GF-D8 (cell line): ENCODE data around the gene SLC25A44.
"Not testable (repeated sequence)": the region's sequence is repeated elsewhere in the genome, so short reads cannot be mapped to it uniquely, and the experiment has no call there.

Experiments
- DNase-seq: peaks from one replicate; lab custom pipeline; 2025; lab: John Stamatoyannopoulos, UW

Gene SLC25A44

DNA sequence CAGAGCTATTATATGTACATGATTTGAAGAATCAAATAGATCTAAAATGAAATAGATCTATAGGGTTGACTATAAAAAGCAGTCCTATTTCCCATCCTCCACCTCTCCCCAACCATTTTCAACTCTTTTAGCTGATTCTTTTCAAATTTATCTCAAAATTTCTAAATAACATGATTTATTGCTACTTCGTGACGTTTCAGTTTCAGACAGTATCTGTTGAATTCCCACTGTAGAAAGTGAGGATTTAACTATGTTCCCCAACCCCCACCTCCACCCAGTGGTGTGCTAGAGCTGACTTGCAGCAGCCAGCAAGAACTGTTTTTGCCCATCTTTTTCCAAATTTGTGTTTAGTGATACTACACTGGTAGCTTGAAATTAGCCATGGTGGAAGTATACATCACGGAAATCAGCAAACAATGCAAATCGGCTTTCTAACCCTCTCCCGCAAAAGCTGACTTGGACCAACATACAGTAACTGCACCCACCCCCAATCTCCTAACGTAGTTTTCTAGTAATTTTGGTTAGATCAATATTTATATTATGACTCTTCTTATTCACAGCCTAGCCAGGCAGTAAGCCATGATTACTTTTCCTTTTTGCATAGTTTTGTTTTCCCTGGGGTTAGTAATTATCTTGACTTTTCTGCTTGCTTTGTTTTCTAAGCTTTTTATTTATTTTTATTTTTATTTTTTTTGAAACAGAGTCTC lies 29.6 kb upstream of the SLC25A44 start:
- DNase-seq, result no peak

GRCh38 chr1:156165083-156165482 lies 28.8 kb upstream of the SLC25A44 start:
- DNase-seq, result no peak

- DNase-seq, result no peak
These were observed 26.4 kb upstream of the SLC25A44 start for GRCh38 chr1:156167536-156167935.

GRCh38 chr1:156172696-156173470 lies 21.0 kb upstream of the SLC25A44 start:
- DNase-seq, result no peak

GRCh38 chr1:156176610-156177210 lies 17.2 kb upstream of the SLC25A44 start:
- no peak for DNase-seq

GRCh38 chr1:156177919-156178654 lies 15.8 kb upstream of the SLC25A44 start:
- DNase-seq, result no peak

GRCh38 chr1:156180471-156180870 lies 13.4 kb upstream of the SLC25A44 start:
- no peak for DNase-seq

- DNase-seq, result not testable (repeated sequence)
These were observed 12.4 kb upstream of the SLC25A44 start for GRCh38 chr1:156181391-156181924.

GRCh38 chr1:156182010-156182779 lies 11.7 kb upstream of the SLC25A44 start:
- DNase-seq, result not testable (repeated sequence)

- not testable (repeated sequence) for DNase-seq
These were observed 7.3 kb upstream of the SLC25A44 start for GRCh38 chr1:156186347-156187177.

DNA sequence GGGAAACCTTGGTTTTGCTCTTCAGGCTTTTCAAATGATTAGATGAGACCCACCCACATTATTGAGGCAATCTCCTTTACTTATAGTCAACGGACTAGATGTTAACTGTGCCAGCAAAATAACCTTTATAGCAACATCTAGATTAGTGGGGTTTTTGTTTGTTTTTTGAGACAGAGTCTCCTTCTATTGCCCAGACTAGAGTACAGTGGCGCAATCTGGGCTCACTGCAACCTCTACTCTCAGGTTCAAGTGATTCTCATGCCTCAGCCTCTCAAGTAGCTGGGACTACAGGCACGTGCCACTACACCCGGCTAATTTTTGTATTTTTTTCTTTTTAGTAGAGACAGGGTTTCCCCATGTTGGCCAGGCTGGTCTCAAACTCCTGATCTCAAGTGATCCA lies 3.6 kb upstream of the SLC25A44 start:
- DNase-seq, result not testable (repeated sequence)

DNA sequence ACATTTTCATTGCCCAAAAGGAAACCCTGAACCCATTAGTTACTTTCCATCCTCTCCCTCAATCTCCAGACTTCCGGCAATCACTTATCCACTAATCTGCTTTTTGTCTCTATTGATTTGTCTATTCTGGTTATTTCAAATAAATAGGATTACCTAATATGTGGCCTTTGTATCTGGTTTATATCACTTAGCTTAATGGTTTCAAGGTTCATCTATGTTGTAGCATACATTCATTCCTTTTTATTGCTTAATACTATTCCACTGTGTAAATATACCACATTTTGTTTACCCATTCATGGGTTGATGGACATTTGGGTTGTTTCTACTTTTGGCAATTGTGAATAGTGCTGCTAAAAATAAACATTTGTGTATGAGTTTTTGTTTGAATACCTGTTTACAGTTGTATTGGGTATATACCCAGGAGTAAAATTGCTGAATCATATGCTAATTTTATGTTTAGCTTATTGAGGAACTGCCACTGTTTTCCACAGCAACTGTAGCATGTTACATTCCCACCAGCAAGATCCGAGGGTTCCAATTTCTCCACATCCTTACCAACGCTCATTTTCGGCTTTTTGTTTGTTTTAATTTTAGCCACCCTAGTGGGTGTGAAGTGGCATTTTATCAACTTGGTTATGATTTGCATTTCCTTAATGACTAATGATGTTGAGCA lies 2.5 kb upstream of the SLC25A44 start:
- no peak for DNase-seq

GRCh38 chr1:156193208-156193487 lies 756 bp upstream of the SLC25A44 start:
- DNase-seq, result no peak

DNA sequence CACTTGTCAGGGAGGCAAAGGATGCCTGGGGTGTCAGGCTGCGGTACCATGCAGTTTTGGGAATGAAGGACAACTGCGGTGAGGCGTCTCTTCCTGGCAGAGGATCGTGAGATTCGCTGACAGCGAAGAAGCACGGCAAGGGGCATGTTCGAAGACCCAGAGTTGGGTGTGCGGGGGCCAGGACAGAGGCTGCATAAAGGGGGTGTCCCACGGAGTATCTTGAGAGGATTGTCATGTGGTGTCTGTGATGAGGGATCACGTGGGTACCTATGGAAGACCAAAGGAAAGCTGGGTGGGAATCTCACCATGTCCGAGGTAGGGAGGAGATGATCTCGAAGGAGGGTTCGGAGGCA lies 372 bp downstream of the SLC25A44 start:
- DNase-seq, result no peak

- DNase-seq, result no peak
These were observed 1.9 kb downstream of the SLC25A44 start for GRCh38 chr1:156195853-156196252.

- DNase-seq, result no peak
These were observed 2.5 kb downstream of the SLC25A44 start for GRCh38 chr1:156196445-156196844.

DNA sequence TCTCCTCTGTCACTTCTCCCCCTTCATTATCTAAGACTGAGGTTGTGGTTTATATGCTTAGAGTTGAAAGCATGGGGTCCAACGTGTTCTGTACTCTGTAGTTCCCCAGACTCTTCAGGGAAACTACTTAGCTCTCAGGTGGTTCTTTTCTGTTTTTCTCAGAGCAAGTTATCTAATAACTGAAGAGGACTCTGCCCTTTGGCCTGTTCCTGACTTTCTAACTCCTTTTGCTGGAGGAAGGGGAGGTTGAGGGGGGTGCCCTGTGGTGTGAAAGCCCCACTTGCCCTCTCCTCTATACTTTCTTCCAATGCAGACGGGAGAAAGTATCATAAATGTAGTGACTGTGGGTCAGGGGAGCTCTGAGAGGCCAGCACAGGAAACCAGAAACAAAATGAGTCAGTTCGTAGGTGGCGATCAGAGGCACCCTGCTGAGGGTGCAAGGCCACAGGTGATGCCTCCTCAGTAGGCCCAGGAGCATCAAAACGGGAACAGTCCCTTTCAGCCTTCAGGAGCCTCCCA lies 5.0 kb downstream of the SLC25A44 start:
- no peak for DNase-seq

- no peak for DNase-seq
These were observed 6.1 kb downstream of the SLC25A44 start for GRCh38 chr1:156200044-156200443.

- no peak for DNase-seq
These were observed 9.4 kb downstream of the SLC25A44 start for GRCh38 chr1:156203331-156203730.

DNA sequence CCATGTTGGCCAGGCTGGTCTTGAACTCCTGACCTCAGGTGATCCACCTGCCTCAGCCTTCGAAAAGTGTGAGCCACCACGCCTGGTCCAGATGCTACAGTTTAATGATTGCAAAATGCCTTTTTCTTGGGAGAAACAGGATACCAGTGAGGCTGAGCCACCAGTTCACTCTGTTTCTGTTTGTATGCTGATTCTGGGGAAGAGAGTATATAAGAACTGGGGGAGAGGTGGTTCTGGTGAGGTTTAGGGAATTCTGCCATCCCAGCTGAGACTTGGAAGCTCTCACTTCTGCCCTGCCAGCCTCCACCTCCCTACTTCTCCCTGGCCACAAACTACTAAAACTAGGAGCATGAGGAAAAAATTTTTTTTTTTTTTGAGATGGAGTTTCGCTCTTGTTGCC lies 10.8 kb downstream of the SLC25A44 start:
- no peak for DNase-seq
